ENCODE measurements around the gene ATAD3C.
"Not testable (repeated sequence)": the region's sequence is repeated elsewhere in the genome, so short reads cannot be mapped to it uniquely, and the experiment has no call there.

The ATAD3C gene

GRCh38 chr1:1451696-1452364, 2.3 kb downstream of the ATAD3C start:
- FAIRE-seq, result no peak

GRCh38 chr1:1452365-1452739, 2.9 kb downstream of the ATAD3C start:
- not testable (repeated sequence) for FAIRE-seq

- no peak for FAIRE-seq
These were observed 3.4 kb downstream of the ATAD3C start for GRCh38 chr1:1452882-1453281.

GRCh38 chr1:1454286-1455056, 5.0 kb downstream of the ATAD3C start:
- FAIRE-seq, result not testable (repeated sequence)

- FAIRE-seq, result no peak
These were observed 5.9 kb downstream of the ATAD3C start for GRCh38 chr1:1455366-1455884.

GRCh38 chr1:1455934-1456333, 6.4 kb downstream of the ATAD3C start:
- not testable (repeated sequence) for FAIRE-seq

GRCh38 chr1:1456683-1457255, 7.3 kb downstream of the ATAD3C start:
- FAIRE-seq, result not testable (repeated sequence)

GRCh38 chr1:1459156-1459555, 9.7 kb downstream of the ATAD3C start:
- not testable (repeated sequence) for FAIRE-seq

- FAIRE-seq, result not testable (repeated sequence)
These were observed 10.2 kb downstream of the ATAD3C start for GRCh38 chr1:1459711-1460110.

- FAIRE-seq, result no peak
These were observed 11.1 kb downstream of the ATAD3C start for GRCh38 chr1:1460540-1461130.

GRCh38 chr1:1461721-1462317, 12.3 kb downstream of the ATAD3C start:
- no peak for FAIRE-seq

GRCh38 chr1:1462318-1462966, 13.0 kb downstream of the ATAD3C start:
- FAIRE-seq, result no peak

- FAIRE-seq, result no peak
These were observed 13.8 kb downstream of the ATAD3C start for GRCh38 chr1:1463312-1463711.

- FAIRE-seq, result not testable (repeated sequence)
These were observed 18.9 kb downstream of the ATAD3C start for GRCh38 chr1:1468196-1468985.

- FAIRE-seq, result no peak
These were observed 21.3 kb downstream of the ATAD3C start for GRCh38 chr1:1470626-1471388.

- FAIRE-seq, result no peak
These were observed 22.0 kb downstream of the ATAD3C start, which contains the start of gene ATAD3B for GRCh38 chr1:1471389-1472052. Gene ATAD3B (plus strand): TSS chr1:1471765. CDS start chr1:1471885, 120 bp downstream.

GRCh38 chr1:1472053-1472876, 22.8 kb downstream of the ATAD3C start:
- FAIRE-seq, result not testable (repeated sequence)

GRCh38 chr1:1476011-1476410, 26.5 kb downstream of the ATAD3C start:
- not testable (repeated sequence) for FAIRE-seq

GRCh38 chr1:1477206-1477605, 27.7 kb downstream of the ATAD3C start:
- no peak for FAIRE-seq

Measured in A204.1 (cell line).